Thoracic aorta (tissue), 2 donors: ENCODE measurements around the gene SAMD4A. TPM values are rescaled to one million over a fixed set of nuclear protein-coding genes. Genes with fewer than 3 reads are reported as not detected.
A peak's percentile ranks its signal among the peaks of the same experiment; 100 is the strongest.

ENCODE experiments used
- ATAC-seq: fragments of 150-250 bp; one replicate; pipeline ENCODE4 v1.8.0; 2017; ENCODE audit warnings: low read depth; ENCODE audit not compliant: insufficient number of reproducible peaks, low FRiP score
- DNase-seq: peaks from one replicate; pipeline ENCODE4 v3.0.0-alpha.2; 2020; ENCODE audit warnings: low spot score
- H3K27ac ChIP-seq, 2 donors: fragments of 200-600 bp; sonication (generic); 1 replicate in 1 of 2; 2 replicates in 1 of 2; pipeline ENCODE4 v1.5.1; 2016; ENCODE audit warnings: mild to moderate bottlenecking in 2 of 2, moderate library complexity in 2 of 2
- H3K27me3 ChIP-seq: fragments of 200-600 bp; sonication (generic); replicated peaks from 2 replicates; pipeline ENCODE4 v1.6.0; 2016; ENCODE audit warnings: mild to moderate bottlenecking; ENCODE audit not compliant: insufficient read depth
- H3K36me3 ChIP-seq: fragments of 200-600 bp; sonication (generic); one replicate; pipeline ENCODE4 v1.5.1; 2016
- H3K4me1 ChIP-seq, 2 donors: fragments of 200-600 bp; sonication (generic); 1 replicate in 1 of 2; 2 replicates in 1 of 2; pipeline versions ENCODE4 v1.5.1 to v1.6.0; 2016; ENCODE audit warnings: low read depth in 2 of 2, mild to moderate bottlenecking in 1 of 2; ENCODE audit not compliant: control insufficient read depth in 1 of 2
- H3K4me3 ChIP-seq: fragments of 200-600 bp; sonication (generic); 2 replicates; pipeline ENCODE4 v1.5.1; 2016; ENCODE audit warnings: mild to moderate bottlenecking
- H3K9me3 ChIP-seq: fragments of 200-600 bp; sonication (generic); 2 replicates; pipeline ENCODE4 v1.5.1; 2016
- total RNA-seq, 2 donors: library from RNA; depleted of rRNA; stranded (reverse); fragments of >200 nt; gene quantifications; one replicate each; pipeline versions ENCODE4 v1.1.0 to v1.2.3, GENCODE V29; 2016
- TF ChIP-seq, protein P1 (sequence below): fragments of 200-600 bp; sonication (generic); IDR thresholded peaks from one replicate; pipeline ENCODE4 v1.5.1; 2019; ENCODE audit warnings: antibody characterized with exemption

The SAMD4A gene
- total RNA-seq, 2 donors from 2014 or later = 142 to 172 TPM

DNA sequence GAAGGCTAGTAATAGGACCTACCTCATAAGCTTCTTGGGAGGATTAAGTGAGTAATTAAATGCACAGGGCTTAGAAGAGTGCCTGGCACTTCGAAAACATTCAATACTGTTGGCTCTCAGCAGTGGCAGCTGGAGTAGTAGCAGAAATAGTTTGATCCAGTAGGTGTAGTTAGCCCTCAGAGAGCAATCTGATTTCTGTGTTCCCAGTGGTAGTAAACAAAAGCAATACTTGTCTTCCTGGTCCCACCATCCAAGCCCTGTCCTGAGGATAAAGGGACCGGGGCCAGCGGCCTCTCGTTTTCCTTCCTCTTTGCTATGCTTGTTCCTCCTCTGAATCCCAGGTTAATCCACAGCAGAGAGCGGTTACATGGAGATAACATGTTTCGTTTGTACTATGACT, 131.6 kb downstream of the SAMD4A start:
- Histone ChIP-seq H3K4me1 (peaks cover 17 to 57% of the 10 kb centered on the region in 2 donors), H3K27ac (peak overlapping the region; percentile 20 to 72)
- ATAC-seq = no peak

DNA sequence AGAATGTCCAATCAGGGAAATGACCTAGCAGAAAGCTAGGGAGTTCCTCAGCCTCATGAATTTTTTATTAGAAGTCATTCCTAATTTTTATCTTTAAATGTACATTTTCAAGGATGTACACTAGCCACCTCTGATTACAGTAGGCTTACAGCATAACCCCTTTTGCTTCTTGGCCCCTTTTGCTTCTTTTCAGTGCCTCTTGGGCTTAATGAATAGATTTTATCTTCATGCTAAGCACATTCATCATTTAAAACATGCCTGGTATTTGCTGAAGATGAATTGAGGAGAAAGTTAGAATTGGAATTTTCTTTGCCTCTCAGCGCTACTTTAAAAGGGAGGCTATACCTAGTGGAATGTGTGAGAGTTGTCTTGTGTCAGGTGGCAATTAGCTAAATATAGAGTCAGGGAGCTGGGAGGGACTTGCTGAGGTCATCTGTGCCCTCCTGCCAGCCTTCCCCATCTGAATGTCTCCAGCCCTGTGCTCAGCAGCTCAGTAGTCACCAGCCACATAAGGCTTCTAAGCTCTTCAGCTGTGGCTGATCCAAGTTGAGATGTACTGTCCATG, 132.1 kb downstream of the SAMD4A start:
- DNase-seq = no peak
- H3K27me3 ChIP-seq = no peaks in the 10 kb centered on the region
- H3K36me3 ChIP-seq = peaks cover 5% of the 10 kb centered on the region
- no peaks in the 10 kb centered on the region for H3K9me3 ChIP-seq
- no peak for ATAC-seq
- H3K4me1 ChIP-seq = peaks cover 17 to 63% of the 10 kb centered on the region in 2 donors
- TF ChIP-seq, protein P1, sequence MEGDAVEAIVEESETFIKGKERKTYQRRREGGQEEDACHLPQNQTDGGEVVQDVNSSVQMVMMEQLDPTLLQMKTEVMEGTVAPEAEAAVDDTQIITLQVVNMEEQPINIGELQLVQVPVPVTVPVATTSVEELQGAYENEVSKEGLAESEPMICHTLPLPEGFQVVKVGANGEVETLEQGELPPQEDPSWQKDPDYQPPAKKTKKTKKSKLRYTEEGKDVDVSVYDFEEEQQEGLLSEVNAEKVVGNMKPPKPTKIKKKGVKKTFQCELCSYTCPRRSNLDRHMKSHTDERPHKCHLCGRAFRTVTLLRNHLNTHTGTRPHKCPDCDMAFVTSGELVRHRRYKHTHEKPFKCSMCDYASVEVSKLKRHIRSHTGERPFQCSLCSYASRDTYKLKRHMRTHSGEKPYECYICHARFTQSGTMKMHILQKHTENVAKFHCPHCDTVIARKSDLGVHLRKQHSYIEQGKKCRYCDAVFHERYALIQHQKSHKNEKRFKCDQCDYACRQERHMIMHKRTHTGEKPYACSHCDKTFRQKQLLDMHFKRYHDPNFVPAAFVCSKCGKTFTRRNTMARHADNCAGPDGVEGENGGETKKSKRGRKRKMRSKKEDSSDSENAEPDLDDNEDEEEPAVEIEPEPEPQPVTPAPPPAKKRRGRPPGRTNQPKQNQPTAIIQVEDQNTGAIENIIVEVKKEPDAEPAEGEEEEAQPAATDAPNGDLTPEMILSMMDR = no peak
- H3K27ac ChIP-seq = peak overlapping the region; percentile 20 to 72
- H3K4me3 ChIP-seq = no peak overlapping the region

More for the DNA sequence above, 131.6 kb downstream of the SAMD4A start:
- TF ChIP-seq, protein P1 = no peak
- DNase-seq = no peak
- Histone ChIP-seq H3K4me3 (no peak overlapping the region), H3K9me3 (no peaks in the 10 kb centered on the region), H3K27me3 (no peaks in the 10 kb centered on the region), H3K36me3 (peaks cover 5% of the 10 kb centered on the region)

DNA sequence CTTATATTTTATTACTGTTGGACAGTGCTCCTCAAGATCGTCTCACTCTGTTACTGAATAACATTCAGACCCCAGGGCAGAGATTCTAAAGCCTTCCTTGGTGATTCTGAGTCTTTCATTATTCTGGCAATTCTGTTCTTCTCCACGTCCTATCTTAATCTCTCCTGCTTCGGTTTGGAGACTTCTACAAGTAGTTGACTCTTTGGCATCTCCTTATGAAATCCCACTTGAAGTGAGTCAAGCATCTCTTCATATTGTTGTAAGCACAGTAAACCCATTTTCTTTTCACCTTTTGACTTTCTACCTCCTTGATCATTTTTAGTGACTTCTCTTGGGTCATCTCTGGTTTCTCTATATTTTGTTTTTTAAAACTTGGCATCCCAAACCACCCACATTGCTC, 132.8 kb downstream of the SAMD4A start:
- peaks cover 5% of the 10 kb centered on the region for H3K36me3 ChIP-seq
- H3K4me1 ChIP-seq = peaks cover 17 to 68% of the 10 kb centered on the region in 2 donors
- H3K27me3 ChIP-seq = no peaks in the 10 kb centered on the region
- no peak for ATAC-seq
- TF ChIP-seq, protein P1 = no peak
- no peaks in the 10 kb centered on the region for H3K9me3 ChIP-seq
- no peak for DNase-seq
- H3K27ac ChIP-seq = peak overlapping the region; percentile 20 to 72
- no peak overlapping the region for H3K4me3 ChIP-seq

DNA sequence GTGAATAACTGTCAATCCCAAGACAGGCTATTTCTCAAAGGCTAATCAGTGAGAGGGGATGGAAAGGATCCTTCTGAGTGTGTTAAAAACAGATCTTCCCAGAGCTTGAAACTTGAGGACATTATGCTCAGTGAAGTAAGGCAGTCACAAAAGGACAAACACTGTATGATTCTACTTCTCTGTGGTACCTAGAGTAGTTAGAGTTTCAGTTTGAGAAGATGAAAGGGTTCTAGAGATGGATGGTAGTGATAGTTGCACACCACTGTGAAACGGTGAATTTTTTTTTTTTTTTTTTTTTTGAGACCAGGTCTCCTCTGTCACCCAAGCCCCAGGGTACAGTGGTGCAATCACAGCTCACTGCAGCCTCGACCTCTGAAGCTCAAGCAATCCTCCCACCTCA, 133.8 kb downstream of the SAMD4A start:
- peaks cover 17 to 67% of the 10 kb centered on the region in 2 donors for H3K4me1 ChIP-seq

DNA sequence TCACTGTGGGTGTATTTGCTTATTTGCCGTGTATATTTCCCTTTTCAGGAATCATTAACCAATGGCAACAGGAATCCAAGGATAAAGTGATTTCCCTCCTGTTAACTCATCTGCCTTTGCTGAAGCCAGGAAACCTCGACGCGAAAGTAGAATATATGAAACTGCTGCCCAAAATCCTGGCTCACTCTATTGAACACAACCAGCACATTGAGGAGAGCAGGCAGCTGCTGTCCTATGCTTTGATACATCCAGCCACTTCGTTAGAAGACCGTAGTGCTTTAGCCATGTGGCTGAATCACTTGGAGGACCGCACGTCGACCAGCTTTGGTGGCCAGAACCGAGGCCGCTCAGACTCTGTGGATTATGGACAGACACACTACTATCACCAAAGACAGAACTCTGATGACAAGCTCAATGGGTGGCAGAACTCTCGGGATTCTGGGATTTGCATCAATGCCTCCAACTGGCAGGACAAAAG, 135.1 kb downstream of the SAMD4A start:
- TF ChIP-seq, protein P1 = no peak
- Histone ChIP-seq H3K36me3 (peaks cover 5% of the 10 kb centered on the region), H3K27ac (no peak overlapping the region), H3K4me3 (no peak overlapping the region), H3K27me3 (no peaks in the 10 kb centered on the region), H3K4me1 (peaks cover 17 to 62% of the 10 kb centered on the region in 2 donors), H3K9me3 (no peaks in the 10 kb centered on the region)
- ATAC-seq (no peak), DNase-seq (no peak)

More for the DNA sequence above, 133.8 kb downstream of the SAMD4A start:
- Histone ChIP-seq H3K27me3 (no peaks in the 10 kb centered on the region), H3K36me3 (peaks cover 5% of the 10 kb centered on the region), H3K27ac (peak overlapping the region in 1 of 2 donors; percentile 72), H3K9me3 (no peaks in the 10 kb centered on the region), H3K4me3 (no peak overlapping the region)
- ATAC-seq (no peak), DNase-seq (no peak)
- TF ChIP-seq, protein P1 = no peak
